ENCODE data around the gene NOPCHAP1.

DNA sequence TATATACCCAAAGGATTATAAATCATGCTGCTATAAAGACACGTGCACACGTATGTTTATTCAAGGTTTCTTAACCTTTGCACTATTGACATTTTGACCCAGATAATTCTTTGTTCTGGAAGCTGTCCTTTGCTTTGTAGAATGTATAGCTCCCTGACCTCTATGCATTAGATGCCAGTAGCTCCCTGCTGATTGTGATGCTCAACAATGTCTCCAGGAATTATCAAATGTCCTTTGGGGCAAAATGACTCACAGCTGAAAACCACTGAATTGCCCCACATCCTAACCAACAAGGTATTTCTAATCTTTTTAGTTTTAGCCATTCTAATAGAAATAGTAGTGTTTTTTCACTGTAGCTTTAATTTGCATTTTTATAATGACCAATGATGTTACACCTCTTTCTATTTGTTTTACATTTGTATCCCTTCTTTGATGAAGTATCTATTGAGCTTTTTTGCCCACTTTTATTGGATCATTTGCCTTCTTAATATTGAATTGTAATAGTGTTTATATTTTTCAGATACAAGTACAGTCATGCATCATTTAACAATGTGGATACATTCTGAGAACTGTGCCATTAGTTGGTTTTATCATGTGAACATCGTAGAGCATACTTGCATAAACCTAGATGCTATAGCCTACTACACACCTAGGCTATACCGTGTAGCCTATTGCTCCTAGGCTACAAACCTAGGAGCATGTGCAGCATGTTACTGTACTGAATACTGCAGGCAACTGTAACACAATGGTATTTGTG is 10.4 kb upstream of the NOPCHAP1 start:
- TF ChIP-seq, protein P1, sequence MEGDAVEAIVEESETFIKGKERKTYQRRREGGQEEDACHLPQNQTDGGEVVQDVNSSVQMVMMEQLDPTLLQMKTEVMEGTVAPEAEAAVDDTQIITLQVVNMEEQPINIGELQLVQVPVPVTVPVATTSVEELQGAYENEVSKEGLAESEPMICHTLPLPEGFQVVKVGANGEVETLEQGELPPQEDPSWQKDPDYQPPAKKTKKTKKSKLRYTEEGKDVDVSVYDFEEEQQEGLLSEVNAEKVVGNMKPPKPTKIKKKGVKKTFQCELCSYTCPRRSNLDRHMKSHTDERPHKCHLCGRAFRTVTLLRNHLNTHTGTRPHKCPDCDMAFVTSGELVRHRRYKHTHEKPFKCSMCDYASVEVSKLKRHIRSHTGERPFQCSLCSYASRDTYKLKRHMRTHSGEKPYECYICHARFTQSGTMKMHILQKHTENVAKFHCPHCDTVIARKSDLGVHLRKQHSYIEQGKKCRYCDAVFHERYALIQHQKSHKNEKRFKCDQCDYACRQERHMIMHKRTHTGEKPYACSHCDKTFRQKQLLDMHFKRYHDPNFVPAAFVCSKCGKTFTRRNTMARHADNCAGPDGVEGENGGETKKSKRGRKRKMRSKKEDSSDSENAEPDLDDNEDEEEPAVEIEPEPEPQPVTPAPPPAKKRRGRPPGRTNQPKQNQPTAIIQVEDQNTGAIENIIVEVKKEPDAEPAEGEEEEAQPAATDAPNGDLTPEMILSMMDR (IDR thresholded peaks at IDR 0.05 in 2 of 3, conservative IDR thresholded peaks at IDR 0.05 in 1 of 3; ENCODE audit: borderline replicate concordance in 1 of 3, insufficient read depth in 1 of 3, low read depth in 2 of 3, low read length in 2 of 3), result no peak
- TF ChIP-seq EZH2phosphoT487 (IDR thresholded peaks at IDR 0.05; ENCODE audit: borderline replicate concordance), result no peak
- no peak for TF ChIP-seq POLR2A (IDR thresholded peaks at IDR 0.05; ENCODE audit: borderline replicate concordance, extremely low read depth, insufficient read depth, insufficient read length)
- TF ChIP-seq SIN3A (IDR thresholded peaks at IDR 0.05; ENCODE audit: low read depth), result no peak
- TF ChIP-seq RAD21 (IDR thresholded peaks at IDR 0.05; ENCODE audit: low read depth), result no peak
- no peak for TF ChIP-seq TCF7L2 (IDR thresholded peaks at IDR 0.05; ENCODE audit: borderline replicate concordance, extremely low read depth, insufficient read depth, insufficient read length)
- no peak for TF ChIP-seq ZFX (IDR thresholded peaks at IDR 0.05)
- TF ChIP-seq, protein P2, sequence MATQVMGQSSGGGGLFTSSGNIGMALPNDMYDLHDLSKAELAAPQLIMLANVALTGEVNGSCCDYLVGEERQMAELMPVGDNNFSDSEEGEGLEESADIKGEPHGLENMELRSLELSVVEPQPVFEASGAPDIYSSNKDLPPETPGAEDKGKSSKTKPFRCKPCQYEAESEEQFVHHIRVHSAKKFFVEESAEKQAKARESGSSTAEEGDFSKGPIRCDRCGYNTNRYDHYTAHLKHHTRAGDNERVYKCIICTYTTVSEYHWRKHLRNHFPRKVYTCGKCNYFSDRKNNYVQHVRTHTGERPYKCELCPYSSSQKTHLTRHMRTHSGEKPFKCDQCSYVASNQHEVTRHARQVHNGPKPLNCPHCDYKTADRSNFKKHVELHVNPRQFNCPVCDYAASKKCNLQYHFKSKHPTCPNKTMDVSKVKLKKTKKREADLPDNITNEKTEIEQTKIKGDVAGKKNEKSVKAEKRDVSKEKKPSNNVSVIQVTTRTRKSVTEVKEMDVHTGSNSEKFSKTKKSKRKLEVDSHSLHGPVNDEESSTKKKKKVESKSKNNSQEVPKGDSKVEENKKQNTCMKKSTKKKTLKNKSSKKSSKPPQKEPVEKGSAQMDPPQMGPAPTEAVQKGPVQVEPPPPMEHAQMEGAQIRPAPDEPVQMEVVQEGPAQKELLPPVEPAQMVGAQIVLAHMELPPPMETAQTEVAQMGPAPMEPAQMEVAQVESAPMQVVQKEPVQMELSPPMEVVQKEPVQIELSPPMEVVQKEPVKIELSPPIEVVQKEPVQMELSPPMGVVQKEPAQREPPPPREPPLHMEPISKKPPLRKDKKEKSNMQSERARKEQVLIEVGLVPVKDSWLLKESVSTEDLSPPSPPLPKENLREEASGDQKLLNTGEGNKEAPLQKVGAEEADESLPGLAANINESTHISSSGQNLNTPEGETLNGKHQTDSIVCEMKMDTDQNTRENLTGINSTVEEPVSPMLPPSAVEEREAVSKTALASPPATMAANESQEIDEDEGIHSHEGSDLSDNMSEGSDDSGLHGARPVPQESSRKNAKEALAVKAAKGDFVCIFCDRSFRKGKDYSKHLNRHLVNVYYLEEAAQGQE (IDR thresholded peaks at IDR 0.05; ENCODE audit: low read depth), result no peak
- TF ChIP-seq POLR2AphosphoS5 (IDR thresholded peaks at IDR 0.05; ENCODE audit: low read depth, low read length), result no peak
- no peak for TF ChIP-seq EZH2 (IDR thresholded peaks at IDR 0.05)
- TF ChIP-seq, protein P3, sequence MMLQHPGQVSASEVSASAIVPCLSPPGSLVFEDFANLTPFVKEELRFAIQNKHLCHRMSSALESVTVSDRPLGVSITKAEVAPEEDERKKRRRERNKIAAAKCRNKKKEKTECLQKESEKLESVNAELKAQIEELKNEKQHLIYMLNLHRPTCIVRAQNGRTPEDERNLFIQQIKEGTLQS (IDR thresholded peaks at IDR 0.05), result no peak
